ENCODE measurements around the gene RET.

RET gene

DNA sequence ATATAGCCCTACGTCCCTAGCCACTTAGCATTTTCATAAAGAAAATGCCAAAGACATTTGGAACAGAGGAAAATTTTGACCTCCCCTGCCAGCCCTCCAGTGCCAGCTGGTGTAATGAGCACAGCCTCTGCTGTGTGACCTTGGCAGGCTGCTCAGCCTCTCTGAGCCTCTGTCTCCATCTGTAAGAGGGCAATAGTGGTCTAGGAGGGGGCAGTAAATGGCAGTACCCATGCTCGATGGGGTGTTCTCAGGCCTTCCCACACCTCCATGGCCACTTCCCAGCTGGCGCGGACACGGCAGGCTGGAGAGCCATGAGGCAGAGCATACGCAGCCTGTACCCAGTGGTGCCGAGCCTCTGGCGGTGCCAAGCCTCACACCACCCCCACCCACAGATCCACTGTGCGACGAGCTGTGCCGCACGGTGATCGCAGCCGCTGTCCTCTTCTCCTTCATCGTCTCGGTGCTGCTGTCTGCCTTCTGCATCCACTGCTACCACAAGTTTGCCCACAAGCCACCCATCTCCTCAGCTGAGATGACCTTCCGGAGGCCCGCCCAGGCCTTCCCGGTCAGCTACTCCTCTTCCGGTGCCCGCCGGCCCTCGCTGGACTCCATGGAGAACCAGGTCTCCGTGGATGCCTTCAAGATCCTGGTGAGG, 37.3 kb downstream of the RET start:
- H3K79me2 ChIP-seq (ENCODE audit: low read length), result no peaks in the 10 kb centered on the region
- H2AFZ ChIP-seq (ENCODE audit: low read depth, low read length), result no peak overlapping the region
- no peak overlapping the region for H3K27ac ChIP-seq (ENCODE audit: low read length)
- H3K4me1 ChIP-seq (ENCODE audit: low read length), result peaks cover 11% of the 10 kb centered on the region
- no peaks in the 10 kb centered on the region for H3K9me3 ChIP-seq (ENCODE audit: insufficient read depth, low read length)
- TF ChIP-seq, protein P1, sequence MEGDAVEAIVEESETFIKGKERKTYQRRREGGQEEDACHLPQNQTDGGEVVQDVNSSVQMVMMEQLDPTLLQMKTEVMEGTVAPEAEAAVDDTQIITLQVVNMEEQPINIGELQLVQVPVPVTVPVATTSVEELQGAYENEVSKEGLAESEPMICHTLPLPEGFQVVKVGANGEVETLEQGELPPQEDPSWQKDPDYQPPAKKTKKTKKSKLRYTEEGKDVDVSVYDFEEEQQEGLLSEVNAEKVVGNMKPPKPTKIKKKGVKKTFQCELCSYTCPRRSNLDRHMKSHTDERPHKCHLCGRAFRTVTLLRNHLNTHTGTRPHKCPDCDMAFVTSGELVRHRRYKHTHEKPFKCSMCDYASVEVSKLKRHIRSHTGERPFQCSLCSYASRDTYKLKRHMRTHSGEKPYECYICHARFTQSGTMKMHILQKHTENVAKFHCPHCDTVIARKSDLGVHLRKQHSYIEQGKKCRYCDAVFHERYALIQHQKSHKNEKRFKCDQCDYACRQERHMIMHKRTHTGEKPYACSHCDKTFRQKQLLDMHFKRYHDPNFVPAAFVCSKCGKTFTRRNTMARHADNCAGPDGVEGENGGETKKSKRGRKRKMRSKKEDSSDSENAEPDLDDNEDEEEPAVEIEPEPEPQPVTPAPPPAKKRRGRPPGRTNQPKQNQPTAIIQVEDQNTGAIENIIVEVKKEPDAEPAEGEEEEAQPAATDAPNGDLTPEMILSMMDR (IDR thresholded peaks at IDR 0.05; ENCODE audit: low read depth, low read length), result no peak
- TF ChIP-seq EZH2phosphoT487 (IDR thresholded peaks at IDR 0.05; ENCODE audit: low read depth), result no peak
- H3K27me3 ChIP-seq (ENCODE audit: low read depth, low read length), result no peaks in the 10 kb centered on the region
- no peaks in the 10 kb centered on the region for H3K36me3 ChIP-seq (replicated peaks; ENCODE audit: low read depth, low read length)
- H3K4me2 ChIP-seq (ENCODE audit: low read length), result no peak overlapping the region
- no peaks in the 10 kb centered on the region for H4K20me1 ChIP-seq (ENCODE audit: insufficient read depth, low read length)
- H3K9ac ChIP-seq (ENCODE audit: low read length), result no peak overlapping the region
- no peak overlapping the region for H3K4me3 ChIP-seq (ENCODE audit: low read length)

DNA sequence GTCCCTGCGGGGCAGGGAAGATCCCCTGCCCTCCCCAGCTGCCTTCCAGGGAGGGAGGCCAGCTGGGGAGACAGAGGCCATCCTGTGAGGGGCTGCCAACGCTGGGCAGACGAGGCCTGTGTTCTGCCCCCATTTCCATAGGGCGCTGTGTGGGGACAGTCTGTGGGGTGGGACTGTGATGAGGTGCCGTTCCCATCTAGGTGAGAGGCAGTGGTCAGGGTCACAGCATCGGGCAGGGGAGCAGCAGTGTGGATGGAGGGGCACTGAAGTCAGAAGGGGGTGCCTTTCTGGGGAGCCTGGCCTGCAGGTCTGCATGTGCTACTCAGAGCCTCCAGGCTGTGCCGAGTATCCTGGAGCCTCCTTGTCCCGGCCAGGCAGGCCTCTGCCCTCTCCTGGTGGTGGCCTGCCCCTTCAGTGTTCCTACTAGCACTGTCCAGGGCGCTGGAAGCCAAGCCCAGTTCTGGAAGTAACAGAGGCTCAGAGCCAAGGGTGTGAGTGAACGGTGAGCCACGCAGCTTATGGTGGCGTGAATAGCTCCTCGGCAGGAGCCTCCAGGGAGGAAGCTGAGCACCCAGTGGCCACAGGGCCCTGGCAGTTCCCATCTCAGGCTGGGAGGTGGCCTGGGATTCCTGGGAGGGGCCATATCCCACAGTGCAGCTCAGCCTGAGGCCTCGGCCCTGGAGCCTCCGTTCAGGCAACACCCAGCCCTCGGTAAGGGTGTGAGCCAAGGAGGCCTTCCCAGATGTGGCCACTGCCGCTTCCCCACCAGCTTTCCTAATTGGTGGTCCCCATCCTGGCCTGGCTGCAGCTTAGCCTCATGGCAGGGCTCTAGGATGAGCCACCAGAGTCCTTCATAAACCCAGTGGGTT, 38.1 kb downstream of the RET start:
- TF ChIP-seq EZH2phosphoT487 (IDR thresholded peaks at IDR 0.05; ENCODE audit: low read depth), result no peak
- TF ChIP-seq, protein P1 (IDR thresholded peaks at IDR 0.05; ENCODE audit: low read depth, low read length), result no peak
- Histone ChIP-seq H3K36me3 (replicated peaks; ENCODE audit: low read depth, low read length) (no peaks in the 10 kb centered on the region), H3K79me2 (ENCODE audit: low read length) (no peaks in the 10 kb centered on the region), H3K9me3 (ENCODE audit: insufficient read depth, low read length) (no peaks in the 10 kb centered on the region), H3K27ac (ENCODE audit: low read length) (no peak overlapping the region), H3K4me2 (ENCODE audit: low read length) (no peak overlapping the region), H3K4me1 (ENCODE audit: low read length) (peaks cover 8% of the 10 kb centered on the region), H4K20me1 (ENCODE audit: insufficient read depth, low read length) (no peaks in the 10 kb centered on the region), H3K27me3 (ENCODE audit: low read depth, low read length) (no peaks in the 10 kb centered on the region), H2AFZ (ENCODE audit: low read depth, low read length) (no peak overlapping the region), H3K4me3 (ENCODE audit: low read length) (no peak overlapping the region), H3K9ac (ENCODE audit: low read length) (no peak overlapping the region)

DNA sequence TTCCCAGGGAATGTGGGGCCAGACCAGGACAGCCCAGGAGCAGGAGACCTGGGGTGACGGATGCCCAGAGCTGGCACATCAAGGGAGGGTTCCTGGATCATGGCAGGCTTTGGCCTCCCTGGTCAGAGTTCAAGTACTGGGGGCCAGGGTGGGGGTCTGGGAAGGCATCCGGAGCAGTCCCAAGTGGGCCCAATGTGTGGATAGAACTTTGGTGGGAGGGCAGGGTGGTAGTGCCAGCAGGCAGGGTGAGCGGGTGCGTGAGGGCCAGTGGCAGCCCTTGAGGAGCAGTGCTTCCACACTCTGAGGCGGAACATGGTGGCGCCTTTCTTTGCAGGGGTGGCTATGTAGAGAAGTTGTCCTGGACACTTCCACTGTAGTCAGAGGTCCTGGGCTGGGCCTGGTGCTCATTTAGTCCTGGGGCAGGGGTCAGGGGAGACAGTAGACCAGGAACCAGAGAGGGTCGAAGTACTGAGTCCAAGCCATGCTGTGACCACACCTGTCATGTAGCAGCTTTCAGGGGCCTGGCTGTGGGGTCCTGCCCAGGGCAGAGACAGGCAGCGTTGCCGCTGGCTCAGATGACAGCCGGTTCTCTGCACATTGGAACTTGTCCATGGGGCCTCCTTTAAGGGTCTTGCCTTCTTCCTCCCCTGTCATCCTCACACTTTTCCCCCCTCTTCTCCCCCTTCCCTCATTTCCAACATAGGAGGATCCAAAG, 39.2 kb downstream of the RET start:
- H4K20me1 ChIP-seq (ENCODE audit: insufficient read depth, low read length), result no peaks in the 10 kb centered on the region
- no peak overlapping the region for H3K9ac ChIP-seq (ENCODE audit: low read length)
- H3K4me1 ChIP-seq (ENCODE audit: low read length), result peaks cover 9% of the 10 kb centered on the region
- no peak overlapping the region for H3K27ac ChIP-seq (ENCODE audit: low read length)
- no peaks in the 10 kb centered on the region for H3K27me3 ChIP-seq (ENCODE audit: low read depth, low read length)
- no peak overlapping the region for H3K4me3 ChIP-seq (ENCODE audit: low read length)
- TF ChIP-seq EZH2phosphoT487 (IDR thresholded peaks at IDR 0.05; ENCODE audit: low read depth), result no peak
- TF ChIP-seq, protein P1 (IDR thresholded peaks at IDR 0.05; ENCODE audit: low read depth, low read length), result no peak
- no peak overlapping the region for H3K4me2 ChIP-seq (ENCODE audit: low read length)
- H3K9me3 ChIP-seq (ENCODE audit: insufficient read depth, low read length), result no peaks in the 10 kb centered on the region
- no peaks in the 10 kb centered on the region for H3K79me2 ChIP-seq (ENCODE audit: low read length)
- no peaks in the 10 kb centered on the region for H3K36me3 ChIP-seq (replicated peaks; ENCODE audit: low read depth, low read length)
- no peak overlapping the region for H2AFZ ChIP-seq (ENCODE audit: low read depth, low read length)

DNA sequence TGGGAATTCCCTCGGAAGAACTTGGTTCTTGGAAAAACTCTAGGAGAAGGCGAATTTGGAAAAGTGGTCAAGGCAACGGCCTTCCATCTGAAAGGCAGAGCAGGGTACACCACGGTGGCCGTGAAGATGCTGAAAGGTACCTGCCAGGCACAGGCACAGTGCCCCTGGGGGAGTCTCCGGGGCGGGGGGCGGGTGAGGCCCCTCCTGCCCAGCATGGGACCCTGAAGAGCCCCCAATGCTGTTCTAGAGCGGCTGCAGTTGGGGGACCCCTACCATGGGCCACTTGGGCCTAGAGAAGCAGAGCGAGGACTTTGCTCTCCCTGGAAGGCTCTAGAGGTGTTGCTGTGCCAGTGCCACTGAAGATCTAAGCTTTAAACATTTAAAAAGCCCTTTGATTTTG, 39.7 kb downstream of the RET start:
- Histone ChIP-seq H3K9ac (ENCODE audit: low read length) (no peak overlapping the region), H3K27ac (ENCODE audit: low read length) (no peak overlapping the region), H4K20me1 (ENCODE audit: insufficient read depth, low read length) (no peaks in the 10 kb centered on the region), H3K79me2 (ENCODE audit: low read length) (no peaks in the 10 kb centered on the region), H3K9me3 (ENCODE audit: insufficient read depth, low read length) (no peaks in the 10 kb centered on the region), H3K36me3 (replicated peaks; ENCODE audit: low read depth, low read length) (no peaks in the 10 kb centered on the region), H3K4me3 (ENCODE audit: low read length) (no peak overlapping the region), H3K27me3 (ENCODE audit: low read depth, low read length) (no peaks in the 10 kb centered on the region), H2AFZ (ENCODE audit: low read depth, low read length) (no peak overlapping the region), H3K4me2 (ENCODE audit: low read length) (no peak overlapping the region), H3K4me1 (ENCODE audit: low read length) (peaks cover 15% of the 10 kb centered on the region)
- TF ChIP-seq, protein P1 (IDR thresholded peaks at IDR 0.05; ENCODE audit: low read depth, low read length), result no peak
- TF ChIP-seq EZH2phosphoT487 (IDR thresholded peaks at IDR 0.05; ENCODE audit: low read depth), result no peak

Data from OCI-LY3 (cell line).